ENCODE measurements around the gene MON1B.

GRCh38 chr16:77195411-77195810 lies 4.4 kb downstream of the MON1B start:
- TF ChIP-seq CTCF (IDR thresholded peaks at IDR 0.05) = no peak
- no peak for TF ChIP-seq POLR2A (IDR thresholded peaks at IDR 0.05)
